ENCODE measurements around the gene BRD2.

DNA sequence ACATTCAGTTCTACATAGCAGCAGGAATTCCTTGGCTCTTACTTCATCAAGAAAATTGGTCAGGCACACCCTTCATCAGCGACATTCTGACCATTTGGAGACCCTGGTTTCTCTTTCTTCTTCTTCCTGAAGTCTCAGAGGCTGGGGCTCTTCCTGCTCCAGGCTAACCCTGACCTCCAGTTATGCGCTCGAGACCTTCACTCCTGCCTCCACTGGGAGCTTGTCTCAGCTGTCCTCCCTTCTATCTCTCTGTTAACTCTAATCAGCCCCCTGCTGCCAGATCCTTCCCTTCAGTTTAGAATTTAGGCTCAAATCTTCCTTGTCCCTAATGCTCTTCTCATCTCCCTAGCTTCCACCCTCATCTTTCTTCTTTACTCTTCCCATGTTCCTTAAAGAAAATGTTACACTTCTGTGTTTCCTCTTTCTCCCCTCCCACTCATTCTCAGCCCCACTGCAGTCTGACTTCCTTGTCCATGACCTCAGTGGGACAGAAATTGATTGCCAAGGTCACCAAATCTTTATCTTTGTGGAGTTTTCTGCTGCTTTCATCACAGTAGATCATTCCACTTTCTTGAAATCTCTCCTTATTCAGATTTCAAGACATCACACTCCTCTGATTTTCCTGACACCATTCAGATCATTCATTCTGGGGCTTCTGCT, 49.4 kb downstream of the BRD2 start:
- TF ChIP-seq POLR2AphosphoS5 (IDR thresholded peaks at IDR 0.05; ENCODE audit: borderline replicate concordance, low read depth, low read length) (no peak), FOXP2 (optimal IDR thresholded peaks at IDR 0.05; ENCODE audit: control extremely low read depth, extremely low read length, insufficient read depth) (no peak), EZH2 (IDR thresholded peaks at IDR 0.05) (no peak)

All from SK-N-MC (cell line).